Right lobe of liver (tissue), 6 donors: Measurements from ENCODE around the gene ELF1. TPM values are rescaled to one million over a fixed set of nuclear protein-coding genes. Genes with fewer than 3 reads are reported as not detected.
A peak's percentile ranks its signal among the peaks of the same experiment; 100 is the strongest.

Experiments used
- ATAC-seq, 4 donors: fragments of 200-7000 bp; cut with Tn5 transposase; one replicate each; pipeline ENCODE4 v1.9.1; 2020; ENCODE audit warnings: mild to moderate bottlenecking in 4 of 4, moderate library complexity in 4 of 4
- DNase-seq, 3 donors: peaks; one replicate each; pipeline ENCODE4 v3.0.0-alpha.2; 2020
- H3K27ac ChIP-seq, 3 donors: fragments of 200-600 bp; one replicate each; pipeline ENCODE4 v1.8.0; 2022
- H3K27me3 ChIP-seq, 2 donors: fragments of 200-600 bp; one replicate each; pipeline ENCODE4 v1.8.0; 2022
- H3K36me3 ChIP-seq, 4 donors: fragments of 200-600 bp; sonication (generic) in 1 of 4; one replicate each; pipeline versions ENCODE4 v1.5.1 to v1.8.0; 2017 to 2022; ENCODE audit warnings: control low read depth in 1 of 4
- H3K4me1 ChIP-seq, 4 donors: fragments of 200-600 bp; sonication (generic) in 1 of 4; one replicate each; pipeline versions ENCODE4 v1.5.1 to v1.8.0; 2017 to 2022; ENCODE audit warnings: control low read depth in 1 of 4
- H3K4me3 ChIP-seq, 3 donors: fragments of 200-600 bp; one replicate each; pipeline ENCODE4 v1.8.0; 2022
- H3K9me3 ChIP-seq, 4 donors: fragments of 200-600 bp; sonication (generic) in 1 of 4; one replicate each; pipeline versions ENCODE4 v1.5.1 to v1.8.0; 2017 to 2022; ENCODE audit warnings: control low read depth in 1 of 4
- CTCF ChIP-seq, 4 donors: fragments of 200-600 bp in 3 of 4; fragments of 450-650 bp in 1 of 4; IDR thresholded peaks; one replicate each; pipeline versions ENCODE4 v1.5.1 to v1.8.0; 2016 to 2022; ENCODE audit warnings: antibody characterized with exemption in 4 of 4, mild to moderate bottlenecking in 2 of 4
- POLR2A ChIP-seq: fragments of 450-650 bp; IDR thresholded peaks from one replicate; pipeline ENCODE4 v1.6.1; 2017; ENCODE audit warnings: antibody characterized with exemption, mild to moderate bottlenecking
- WGBS: methylation state at CpG from one replicate; pipeline ENCODE4 v1.1.6; 2018; ENCODE audit warnings: low coverage, low lambda C conversion rate; ENCODE audit not compliant: insufficient coverage; ENCODE audit errors: missing lambda C conversion rate; 5-methylcytosine and 5-hydroxymethylcytosine counted together
- intact Hi-C, 2 donors: fragments of 100-400 bp; cut with DNase I; formaldehyde crosslinking; loops; one replicate each; pipeline versions ENCODE4 v1.11.2 to v1.14.1; 2022
- long read RNA-seq: library from polyadenylated mRNA; unstranded; transcript quantifications from one replicate; pipeline ENCODE4 v2.0.0, GENCODE V29; 2019
- total RNA-seq, 6 experiments: library from RNA; depleted of rRNA in 2 of 6; stranded (reverse); fragments of >200 nt in 2 of 6; fragmentation: NEBNext Ultra II Directional in 3 of 6; extraction: Animal tissue kit (Norgen Biotek cat#: 25700) in 3 of 6; gene quantifications; one replicate each; pipeline versions ENCODE4 v1.1.0 to v1.2.4, GENCODE V29; 2016 to 2023
- donor health status: DM: no; HTN: yes; CAD: no.
- donor health status: DM: no; HTN: no; CAD: no.
- donor health status: DM: no; HTN: no; CAD: no.
- donor health status: DM: no; HTN: yes; CAD: no.
- donor health status: DM: no; HTN: yes; CAD: no.

Gene ELF1
- total RNA-seq, result 10 to 100 TPM; 24.1 to 35.4 (median 31.0) TPM
- long read RNA-seq, partial matches to known transcripts, result 2 of 8 reads
- long read RNA-seq, other reads (novel, unspliced or antisense), result 6 of 8 reads

GRCh38 chr13:41019011-41019487 lies at the start of gene ELF1:
TSS of gene ELF1 (minus strand) at chr13:41019316. CDS start at chr13:40982054, 37,262 bp downstream.
- TF ChIP-seq POLR2A (peak; percentile 16), CTCF (IDR thresholded peaks at IDR 0.05) (no peak)
- Histone ChIP-seq H3K9me3 (no peaks in the 10 kb centered on the region), H3K36me3 (no peaks in the 10 kb centered on the region), H3K4me1 (peaks cover 0 to 33% (median 10%) of the 10 kb centered on the region in 4 donors), H3K27me3 (no peaks in the 10 kb centered on the region), H3K4me3 (peak within 1 kb of the TSS in 2 of 3 donors; percentile 12 to 20), H3K27ac (peak within 1 kb of the TSS; percentile 58 to 73 (median 65))
- intact Hi-C loops, result no loop called here
- peak; percentile 70 to 83 (median 70) for ATAC-seq
- DNase-seq, result no peak
- WGBS, result 13% methylated on average over 4 of the region's 4 CpGs

- intact Hi-C loops, result no loop called here
- Histone ChIP-seq H3K4me1 (peaks cover 0 to 11% (median 5%) of the 10 kb centered on the region in 4 donors), H3K4me3 (no peak overlapping the region), H3K27ac (no peak overlapping the region), H3K9me3 (no peaks in the 10 kb centered on the region), H3K27me3 (no peaks in the 10 kb centered on the region), H3K36me3 (peaks cover 0 to 45% (median 15%) of the 10 kb centered on the region in 4 donors)
- no peak for ATAC-seq
- no peak for DNase-seq
- no peak for TF ChIP-seq CTCF (IDR thresholded peaks at IDR 0.05)
- no peak for TF ChIP-seq POLR2A
Measured at GRCh38 chr13:41065078-41065477, 46.0 kb upstream of the ELF1 start.

- no peak for DNase-seq
- intact Hi-C loops, result no loop called here
- TF ChIP-seq CTCF (IDR thresholded peaks at IDR 0.05), result no peak
- no peak for TF ChIP-seq POLR2A
- 58% methylated on average over 2 of the region's 2 CpGs for WGBS
- Histone ChIP-seq H3K36me3 (peaks cover 0 to 40% (median 13%) of the 10 kb centered on the region in 4 donors), H3K9me3 (no peaks in the 10 kb centered on the region), H3K27me3 (no peaks in the 10 kb centered on the region), H3K4me3 (no peak overlapping the region), H3K27ac (no peak overlapping the region), H3K4me1 (peaks cover 0 to 11% (median 5%) of the 10 kb centered on the region in 4 donors)
- no peak for ATAC-seq
Measured at GRCh38 chr13:41064493-41064892, 45.4 kb upstream of the ELF1 start.

- 1% methylated on average over 15 of the region's 24 CpGs for WGBS
- ATAC-seq, result peak; percentile 33 to 46 (median 38)
Measured at GRCh38 chr13:41061914-41062837, 43.1 kb upstream of the ELF1 start.

More at GRCh38 chr13:41061914-41062837, 43.1 kb upstream of the ELF1 start:
- intact Hi-C loops, result no loop called here
- no peak for DNase-seq
- Histone ChIP-seq H3K4me3 (peak overlapping the region; percentile 64 to 80 (median 78)), H3K4me1 (peaks cover 0 to 34% (median 13%) of the 10 kb centered on the region in 4 donors), H3K9me3 (no peaks in the 10 kb centered on the region), H3K36me3 (peaks cover 0 to 21% (median 2%) of the 10 kb centered on the region in 4 donors), H3K27me3 (no peaks in the 10 kb centered on the region), H3K27ac (peak overlapping the region; percentile 89 to 99 (median 92))
- no peak for TF ChIP-seq CTCF (IDR thresholded peaks at IDR 0.05)
- no peak for TF ChIP-seq POLR2A
